H1 (cell line): ENCODE data around the gene ELMOD1.
A peak's percentile ranks its signal among the peaks of the same experiment; 100 is the strongest.

Experiments
- ATF3 ChIP-seq: IDR thresholded peaks from 2 replicates; pipeline ENCODE4 v1.6.1; 2011; ENCODE audit warnings: low read depth, mild to moderate bottlenecking, low read length; ENCODE audit not compliant: insufficient read depth
- CBX5 ChIP-seq: fragments of 300-800, 300-1000 bp; sonication (generic); IDR thresholded peaks from 2 replicates; pipeline ENCODE4 v1.7.1; 2016; ENCODE audit warnings: antibody characterized with exemption, low read length, low read depth
- CTCF ChIP-seq, 3 experiments: IDR thresholded peaks; 1 replicate in 2 of 3; 2 replicates in 1 of 3; pipeline versions ENCODE4 v1.5.1 to v1.6.1; 2011; ENCODE audit warnings: low read length in 3 of 3, mild to moderate bottlenecking in 3 of 3, inconsistent platforms in 2 of 3, low read depth in 1 of 3, moderate library complexity in 1 of 3; ENCODE audit not compliant: insufficient read depth in 1 of 3; ENCODE audit errors: control extremely low read depth in 1 of 3
- EZH2 ChIP-seq: fragments of 200-600 bp; sonication (generic); IDR thresholded peaks from 2 replicates; pipeline ENCODE4 v1.7.1; 2012; ENCODE audit warnings: low read depth, mild to moderate bottlenecking, moderate library complexity, low read length, inconsistent platforms; ENCODE audit not compliant: severe bottlenecking
- POLR2A ChIP-seq, 2 experiments: IDR thresholded peaks; 1 replicate in 1 of 2; 2 replicates in 1 of 2; pipeline ENCODE4 v1.6.1; 2011; ENCODE audit warnings: low read depth in 2 of 2, low read length in 2 of 2, mild to moderate bottlenecking in 2 of 2; ENCODE audit errors: control extremely low read depth in 1 of 2
- POLR2AphosphoS5 ChIP-seq: IDR thresholded peaks from 2 replicates; pipeline ENCODE4 v1.6.1; 2011; ENCODE audit warnings: low read depth, low read length
- RAD21 ChIP-seq, 2 experiments: IDR thresholded peaks in 1 of 2; conservative IDR thresholded peaks in 1 of 2; 2 replicates each; pipeline ENCODE4 v1.6.1; 2011; ENCODE audit warnings: low read depth in 2 of 2, low read length in 2 of 2, improper control_type of control experiment in 1 of 2, inconsistent platforms in 1 of 2, mild to moderate bottlenecking in 1 of 2, moderate library complexity in 1 of 2
- TCF12 ChIP-seq: IDR thresholded peaks from 2 replicates; pipeline ENCODE4 v1.6.1; 2011; ENCODE audit warnings: low read depth, mild to moderate bottlenecking, low read length

- TF ChIP-seq CTCF (IDR thresholded peaks at IDR 0.05; ENCODE audit: control extremely low read depth in 1 of 3, insufficient read depth in 1 of 3, low read depth in 1 of 3, low read length in 3 of 3) (peak in 2 of 3 experiments; percentile 47 to 68; a peak in 2 of 4 replicates), EZH2 (no peak), POLR2A (IDR thresholded peaks at IDR 0.05; ENCODE audit: control extremely low read depth in 1 of 2, low read depth in 2 of 2, low read length in 2 of 2) (no peak), RAD21 (IDR thresholded peaks at IDR 0.05 in 1 of 2, conservative IDR thresholded peaks at IDR 0.05 in 1 of 2; ENCODE audit: low read depth in 2 of 2, low read length in 2 of 2) (peak; percentile 72 to 76), ATF3 (no peak), TCF12 (no peak), POLR2AphosphoS5 (no peak), CBX5 (no peak)
Measured at GRCh38 chr11:107563702-107564101, 27.2 kb upstream of the ELMOD1 start.
